Liver (tissue), 3 donors: Measurements from ENCODE around the gene ARHGAP4.

Experiments used
- EGR1 ChIP-seq, 2 donors: IDR thresholded peaks; 2 replicates each; pipeline ENCODE4 v1.6.1; 2016 to 2018; ENCODE audit warnings: antibody characterized with exemption in 2 of 2, low read depth in 2 of 2
- FOXA2 ChIP-seq: IDR thresholded peaks from 2 replicates; pipeline ENCODE4 v1.6.1; 2016; ENCODE audit warnings: antibody characterized with exemption
- NR2F2 ChIP-seq: IDR thresholded peaks from 2 replicates; pipeline ENCODE4 v1.6.1; 2016; ENCODE audit warnings: antibody characterized with exemption
- RXRA ChIP-seq, 2 donors: IDR thresholded peaks; 2 replicates each; pipeline ENCODE4 v1.6.1; 2017 to 2018; ENCODE audit warnings: antibody characterized with exemption in 2 of 2, mild to moderate bottlenecking in 1 of 2
- SP1 ChIP-seq: IDR thresholded peaks from 2 replicates; pipeline ENCODE4 v1.6.1; 2018; ENCODE audit warnings: antibody characterized with exemption, mild to moderate bottlenecking
- TAF1 ChIP-seq: conservative IDR thresholded peaks from 2 replicates; pipeline ENCODE4 v1.6.1; 2016; ENCODE audit warnings: antibody characterized with exemption, mild to moderate bottlenecking
- YY1 ChIP-seq: IDR thresholded peaks from 2 replicates; pipeline ENCODE4 v1.6.1; 2016; ENCODE audit warnings: antibody characterized with exemption, mild to moderate bottlenecking
- TF ChIP-seq, protein P1 (sequence below): fragments of 150-350 bp; IDR thresholded peaks from 2 replicates; pipeline ENCODE4 v1.5.1; 2017; ENCODE audit warnings: improper control_type of control experiment, low read depth, low read length; ENCODE audit not compliant: missing input control
- TF ChIP-seq, protein P2 (sequence below): IDR thresholded peaks from 2 replicates; pipeline ENCODE4 v1.6.1; 2016; ENCODE audit warnings: antibody characterized with exemption
- TF ChIP-seq, protein P3 (sequence below): IDR thresholded peaks from 2 replicates; pipeline ENCODE4 v1.6.1; 2016; ENCODE audit warnings: antibody characterized with exemption, mild to moderate bottlenecking
- donor health status: healthy.
- donor health status: healthy.

DNA sequence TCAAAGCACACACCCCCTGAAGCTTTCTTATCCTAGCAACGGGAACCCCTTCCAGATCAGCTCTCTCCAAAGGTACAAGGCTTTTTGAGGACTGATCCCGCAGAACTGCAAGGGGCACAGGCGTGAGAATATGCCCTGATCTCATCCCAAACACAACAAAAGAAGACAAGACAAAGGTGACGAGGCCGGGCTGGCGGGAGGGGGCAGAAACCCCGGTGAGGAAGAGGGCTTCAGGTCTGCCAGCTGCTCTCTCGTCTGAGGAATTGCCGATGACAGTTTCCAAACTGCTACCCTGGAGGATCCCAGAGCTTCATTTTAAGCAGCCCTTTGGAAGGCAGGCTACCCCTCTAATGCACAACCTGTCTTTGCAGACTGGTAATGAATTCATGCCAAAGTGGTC is 42.2 kb upstream of the ARHGAP4 start:
- TF ChIP-seq, protein P1, sequence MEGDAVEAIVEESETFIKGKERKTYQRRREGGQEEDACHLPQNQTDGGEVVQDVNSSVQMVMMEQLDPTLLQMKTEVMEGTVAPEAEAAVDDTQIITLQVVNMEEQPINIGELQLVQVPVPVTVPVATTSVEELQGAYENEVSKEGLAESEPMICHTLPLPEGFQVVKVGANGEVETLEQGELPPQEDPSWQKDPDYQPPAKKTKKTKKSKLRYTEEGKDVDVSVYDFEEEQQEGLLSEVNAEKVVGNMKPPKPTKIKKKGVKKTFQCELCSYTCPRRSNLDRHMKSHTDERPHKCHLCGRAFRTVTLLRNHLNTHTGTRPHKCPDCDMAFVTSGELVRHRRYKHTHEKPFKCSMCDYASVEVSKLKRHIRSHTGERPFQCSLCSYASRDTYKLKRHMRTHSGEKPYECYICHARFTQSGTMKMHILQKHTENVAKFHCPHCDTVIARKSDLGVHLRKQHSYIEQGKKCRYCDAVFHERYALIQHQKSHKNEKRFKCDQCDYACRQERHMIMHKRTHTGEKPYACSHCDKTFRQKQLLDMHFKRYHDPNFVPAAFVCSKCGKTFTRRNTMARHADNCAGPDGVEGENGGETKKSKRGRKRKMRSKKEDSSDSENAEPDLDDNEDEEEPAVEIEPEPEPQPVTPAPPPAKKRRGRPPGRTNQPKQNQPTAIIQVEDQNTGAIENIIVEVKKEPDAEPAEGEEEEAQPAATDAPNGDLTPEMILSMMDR, result no peak
- TF ChIP-seq SP1 (no peak), EGR1 (IDR thresholded peaks at IDR 0.05; ENCODE audit: low read depth in 2 of 2) (no peak), YY1 (no peak), FOXA2 (no peak), TAF1 (no peak), RXRA (IDR thresholded peaks at IDR 0.05) (no peak), NR2F2 (no peak)
- TF ChIP-seq, protein P2, sequence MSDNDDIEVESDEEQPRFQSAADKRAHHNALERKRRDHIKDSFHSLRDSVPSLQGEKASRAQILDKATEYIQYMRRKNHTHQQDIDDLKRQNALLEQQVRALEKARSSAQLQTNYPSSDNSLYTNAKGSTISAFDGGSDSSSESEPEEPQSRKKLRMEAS, result no peak
- TF ChIP-seq, protein P3, sequence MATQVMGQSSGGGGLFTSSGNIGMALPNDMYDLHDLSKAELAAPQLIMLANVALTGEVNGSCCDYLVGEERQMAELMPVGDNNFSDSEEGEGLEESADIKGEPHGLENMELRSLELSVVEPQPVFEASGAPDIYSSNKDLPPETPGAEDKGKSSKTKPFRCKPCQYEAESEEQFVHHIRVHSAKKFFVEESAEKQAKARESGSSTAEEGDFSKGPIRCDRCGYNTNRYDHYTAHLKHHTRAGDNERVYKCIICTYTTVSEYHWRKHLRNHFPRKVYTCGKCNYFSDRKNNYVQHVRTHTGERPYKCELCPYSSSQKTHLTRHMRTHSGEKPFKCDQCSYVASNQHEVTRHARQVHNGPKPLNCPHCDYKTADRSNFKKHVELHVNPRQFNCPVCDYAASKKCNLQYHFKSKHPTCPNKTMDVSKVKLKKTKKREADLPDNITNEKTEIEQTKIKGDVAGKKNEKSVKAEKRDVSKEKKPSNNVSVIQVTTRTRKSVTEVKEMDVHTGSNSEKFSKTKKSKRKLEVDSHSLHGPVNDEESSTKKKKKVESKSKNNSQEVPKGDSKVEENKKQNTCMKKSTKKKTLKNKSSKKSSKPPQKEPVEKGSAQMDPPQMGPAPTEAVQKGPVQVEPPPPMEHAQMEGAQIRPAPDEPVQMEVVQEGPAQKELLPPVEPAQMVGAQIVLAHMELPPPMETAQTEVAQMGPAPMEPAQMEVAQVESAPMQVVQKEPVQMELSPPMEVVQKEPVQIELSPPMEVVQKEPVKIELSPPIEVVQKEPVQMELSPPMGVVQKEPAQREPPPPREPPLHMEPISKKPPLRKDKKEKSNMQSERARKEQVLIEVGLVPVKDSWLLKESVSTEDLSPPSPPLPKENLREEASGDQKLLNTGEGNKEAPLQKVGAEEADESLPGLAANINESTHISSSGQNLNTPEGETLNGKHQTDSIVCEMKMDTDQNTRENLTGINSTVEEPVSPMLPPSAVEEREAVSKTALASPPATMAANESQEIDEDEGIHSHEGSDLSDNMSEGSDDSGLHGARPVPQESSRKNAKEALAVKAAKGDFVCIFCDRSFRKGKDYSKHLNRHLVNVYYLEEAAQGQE, result no peak
